HL-60 (cell line): ENCODE data around the gene MBD3.

ENCODE experiments used
- DNase-seq, 2 experiments: peaks; one replicate each; pipeline ENCODE4 v3.0.0-alpha.2; 2010 to 2020; ENCODE audit warnings: low read depth in 1 of 2, low spot score in 1 of 2
- H3K27ac ChIP-seq: fragments of 250-450 bp; sonication (Bioruptor Pico); replicated peaks from 2 replicates; pipeline ENCODE4 v1.5.1; 2020; ENCODE audit warnings: mild to moderate bottlenecking, moderate library complexity
- H3K27me3 ChIP-seq: fragments of 250-450 bp; sonication (Bioruptor Pico); 2 replicates; pipeline ENCODE4 v1.5.1; 2021; ENCODE audit warnings: mild to moderate bottlenecking, moderate library complexity; ENCODE audit not compliant: insufficient read depth, poor library complexity, severe bottlenecking
- H3K4me3 ChIP-seq: replicated peaks from 2 replicates; pipeline ENCODE4 v1.5.1; 2011; ENCODE audit warnings: mild to moderate bottlenecking, control low read depth, low read length; ENCODE audit not compliant: insufficient read depth
- CTCF ChIP-seq: IDR thresholded peaks from one replicate; pipeline ENCODE4 v1.5.1; 2011; ENCODE audit warnings: low read length, control low read depth, inconsistent platforms; ENCODE audit not compliant: insufficient read depth
- GABPA ChIP-seq: IDR thresholded peaks from 2 replicates; pipeline ENCODE4 v1.6.1; 2012; ENCODE audit warnings: low read depth
- POLR2AphosphoS5 ChIP-seq: IDR thresholded peaks from 2 replicates; pipeline ENCODE4 v1.6.1; 2012; ENCODE audit warnings: low read depth
- REST ChIP-seq: IDR thresholded peaks from 2 replicates; pipeline ENCODE4 v1.6.1; 2012; ENCODE audit warnings: low read depth; ENCODE audit not compliant: insufficient replicate concordance
- SPI1 ChIP-seq: IDR thresholded peaks from 2 replicates; pipeline ENCODE4 v1.6.1; 2012; ENCODE audit warnings: low read depth, mild to moderate bottlenecking, borderline replicate concordance

Gene MBD3

DNA sequence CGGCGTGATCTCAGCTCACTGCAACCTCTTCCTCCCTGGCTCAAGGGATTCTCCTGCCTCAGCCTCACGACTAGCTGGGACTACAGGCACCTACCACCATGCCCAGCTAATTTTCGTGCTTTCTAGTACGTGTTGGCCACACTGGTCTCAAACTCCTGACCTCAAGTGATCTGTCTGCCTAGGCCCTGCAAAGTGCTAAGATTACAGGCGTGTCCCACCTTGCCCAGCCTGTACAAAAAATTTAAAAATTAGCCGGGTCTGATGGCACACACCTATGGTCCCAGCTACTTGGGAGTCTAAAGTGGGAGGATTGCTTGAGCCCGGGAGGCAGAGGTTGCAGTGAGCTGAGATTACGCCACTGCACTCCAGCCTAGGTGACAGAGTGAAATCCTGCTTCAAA is 19.9 kb downstream of the MBD3 start:
- Histone ChIP-seq H3K4me3 (no peak overlapping the region), H3K27ac (no peak overlapping the region), H3K27me3 (no peaks in the 10 kb centered on the region)
- no peak for DNase-seq
- TF ChIP-seq SPI1, result no peak
- no peak for TF ChIP-seq REST
- TF ChIP-seq GABPA, result no peak

- Histone ChIP-seq H3K27ac (no peak overlapping the region), H3K27me3 (no peaks in the 10 kb centered on the region), H3K4me3 (no peak overlapping the region)
- TF ChIP-seq POLR2AphosphoS5, result no peak
- TF ChIP-seq CTCF, result no peak
- no peak for TF ChIP-seq REST
- no peak for TF ChIP-seq GABPA
- TF ChIP-seq SPI1, result no peak
- no peak for DNase-seq
These were observed 21.3 kb downstream of the MBD3 start for GRCh38 chr19:1571358-1571757.

GRCh38 chr19:1570836-1571235 is 21.8 kb downstream of the MBD3 start:
- no peak overlapping the region for H3K27ac ChIP-seq
- H3K27me3 ChIP-seq, result no peaks in the 10 kb centered on the region
- H3K4me3 ChIP-seq, result no peak overlapping the region
- no peak for DNase-seq
- TF ChIP-seq GABPA, result no peak
- no peak for TF ChIP-seq SPI1

DNA sequence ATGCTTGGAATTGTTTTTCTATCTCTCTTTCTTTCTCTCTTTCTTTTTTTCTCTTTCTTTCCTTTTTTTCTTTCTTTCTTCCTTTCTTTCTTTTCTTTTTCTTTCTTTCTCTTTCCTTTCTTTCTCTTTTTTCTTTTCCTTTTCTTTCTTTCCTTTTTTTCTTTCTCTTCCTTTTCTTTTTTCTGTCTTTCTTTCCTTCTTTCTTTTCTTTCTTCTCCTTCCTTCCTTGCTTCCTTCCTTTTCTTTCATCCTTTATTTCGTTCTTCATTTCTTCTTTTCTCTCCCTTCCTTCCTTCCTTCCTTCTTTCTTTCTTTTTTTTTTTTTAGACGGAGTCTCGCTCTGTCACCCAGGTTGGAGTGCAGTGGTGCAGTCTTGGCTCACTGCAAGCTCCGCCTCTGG is 22.7 kb downstream of the MBD3 start:
- H3K4me3 ChIP-seq, result no peak overlapping the region
- no peak for DNase-seq
- TF ChIP-seq SPI1 (no peak), POLR2AphosphoS5 (no peak), GABPA (no peak), CTCF (no peak), REST (no peak)
- no peak overlapping the region for H3K27ac ChIP-seq
- no peaks in the 10 kb centered on the region for H3K27me3 ChIP-seq
